Measurements from ENCODE around the gene BMERB1.
"Not testable (repeated sequence)": the region's sequence is repeated elsewhere in the genome, so short reads cannot be mapped to it uniquely, and the experiment has no call there.

The BMERB1 gene

DNA sequence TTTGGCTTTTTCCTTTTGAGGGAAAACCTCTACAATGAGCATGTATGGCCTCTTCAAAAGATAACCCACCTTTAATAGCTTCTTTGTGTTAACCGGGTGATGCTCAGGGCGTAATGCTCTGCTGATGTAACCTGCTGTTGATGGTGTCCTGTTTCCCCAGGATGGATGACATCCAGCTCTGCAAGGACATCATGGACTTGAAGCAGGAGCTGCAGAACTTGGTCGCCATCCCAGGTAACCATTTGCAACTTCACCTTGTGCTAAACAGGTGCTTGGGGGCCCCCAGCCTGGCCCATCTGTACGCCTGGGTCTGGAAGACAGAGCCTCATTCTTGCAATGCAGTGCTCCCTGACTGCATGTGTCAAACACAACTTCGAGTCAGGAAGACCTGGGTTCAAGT, 133.4 kb downstream of the BMERB1 start:
- DNase-seq, result no peak

DNA sequence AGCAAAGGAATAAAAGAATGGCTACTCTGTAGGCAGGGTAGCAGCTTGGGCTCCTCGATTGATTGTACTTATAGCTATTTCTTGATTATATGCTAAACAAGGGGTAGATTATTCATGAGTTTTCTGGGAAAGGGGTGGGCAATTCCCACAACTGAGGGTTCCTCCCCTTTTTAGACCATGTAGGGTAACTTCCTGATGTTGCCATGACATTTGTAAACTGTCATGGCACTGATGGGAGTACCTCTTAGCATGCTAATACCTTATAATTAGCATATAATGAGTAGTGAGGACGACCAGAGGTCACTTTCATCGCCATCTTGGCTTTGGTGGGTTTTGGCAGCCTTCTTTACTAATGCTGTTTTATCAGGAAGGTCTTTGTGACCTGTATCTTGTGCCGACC, 136.3 kb downstream of the BMERB1 start:
- not testable (repeated sequence) for DNase-seq

DNA sequence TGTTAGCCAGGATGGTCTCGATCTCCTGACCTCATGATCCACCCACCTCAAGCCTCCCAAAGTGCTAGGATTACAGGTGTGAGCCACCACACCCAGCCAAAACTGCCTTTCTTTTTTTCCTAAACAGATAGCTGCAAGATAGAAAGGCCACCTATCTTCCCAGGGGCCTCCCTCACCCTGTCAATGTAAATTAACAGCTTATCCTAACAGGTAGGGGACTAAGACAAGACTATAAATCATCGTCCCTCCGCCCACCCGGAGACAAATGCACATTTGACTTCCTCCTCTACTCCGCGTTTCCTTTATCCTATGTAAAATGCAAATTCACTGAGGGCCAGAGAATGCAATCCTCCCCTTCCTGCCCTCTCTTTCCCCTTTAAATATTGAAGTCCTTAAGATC, 137.2 kb downstream of the BMERB1 start:
- DNase-seq, result no peak

DNA sequence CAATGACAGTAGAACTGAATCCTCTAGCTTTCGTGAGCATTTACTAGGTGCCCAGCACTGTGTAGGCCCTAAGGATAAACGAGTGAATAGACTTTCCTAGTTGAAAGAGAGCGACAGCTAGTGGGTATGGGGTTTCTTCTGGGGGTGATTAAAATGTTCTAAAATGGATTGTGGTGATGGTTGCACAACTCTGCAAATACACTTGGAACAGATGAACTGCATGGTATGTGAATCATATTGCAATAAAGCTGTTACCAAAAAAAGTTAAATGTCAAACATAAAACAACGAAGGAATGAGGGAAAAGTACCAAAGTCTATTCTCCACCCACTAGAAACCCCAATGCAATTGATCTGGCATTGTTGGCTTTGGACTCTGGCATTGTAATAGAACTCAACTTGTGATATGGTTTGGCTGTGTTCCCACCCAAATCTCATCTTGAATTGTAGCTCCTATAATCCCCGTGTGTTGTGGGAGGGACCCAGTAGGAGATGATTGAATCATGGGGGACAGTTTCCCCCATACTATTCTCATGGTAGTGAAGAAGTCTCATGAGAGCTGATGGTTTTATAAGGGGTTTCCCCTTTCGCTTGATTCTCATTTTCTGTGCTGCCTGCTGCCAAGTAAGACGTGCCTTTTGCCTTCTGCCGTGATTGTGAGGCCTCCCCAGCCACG, 138.1 kb downstream of the BMERB1 start:
- DNase-seq, result no peak

DNA sequence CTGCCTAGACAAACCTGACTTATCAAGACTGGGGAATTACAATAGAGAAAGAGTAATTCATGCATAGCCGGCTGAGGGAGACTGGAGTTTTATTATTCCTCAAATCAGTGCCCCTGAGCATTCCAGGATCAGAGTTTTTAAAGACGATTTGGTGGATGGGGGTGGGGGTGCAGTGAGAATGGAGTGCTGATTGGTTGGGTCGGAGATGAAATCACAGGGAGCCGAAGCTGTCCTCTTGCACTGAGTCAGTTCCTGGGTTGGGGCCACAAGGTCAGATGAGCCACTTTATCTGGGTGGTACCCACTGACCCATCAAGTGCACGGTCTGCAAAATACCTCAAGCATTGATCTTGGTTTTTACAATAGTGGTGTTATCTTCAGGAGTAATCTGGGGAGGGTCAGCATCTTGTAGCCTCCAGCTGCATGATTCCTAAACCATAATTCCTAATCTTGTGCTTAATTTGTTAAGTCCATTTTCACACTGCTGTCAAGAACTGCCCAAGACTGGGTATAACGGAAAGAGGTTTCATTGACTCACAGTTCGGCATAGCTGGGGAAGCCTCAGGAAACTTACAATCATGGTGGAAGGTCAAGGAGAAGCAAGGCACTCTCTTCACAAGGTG, 139.0 kb downstream of the BMERB1 start:
- DNase-seq, result no peak

DNA sequence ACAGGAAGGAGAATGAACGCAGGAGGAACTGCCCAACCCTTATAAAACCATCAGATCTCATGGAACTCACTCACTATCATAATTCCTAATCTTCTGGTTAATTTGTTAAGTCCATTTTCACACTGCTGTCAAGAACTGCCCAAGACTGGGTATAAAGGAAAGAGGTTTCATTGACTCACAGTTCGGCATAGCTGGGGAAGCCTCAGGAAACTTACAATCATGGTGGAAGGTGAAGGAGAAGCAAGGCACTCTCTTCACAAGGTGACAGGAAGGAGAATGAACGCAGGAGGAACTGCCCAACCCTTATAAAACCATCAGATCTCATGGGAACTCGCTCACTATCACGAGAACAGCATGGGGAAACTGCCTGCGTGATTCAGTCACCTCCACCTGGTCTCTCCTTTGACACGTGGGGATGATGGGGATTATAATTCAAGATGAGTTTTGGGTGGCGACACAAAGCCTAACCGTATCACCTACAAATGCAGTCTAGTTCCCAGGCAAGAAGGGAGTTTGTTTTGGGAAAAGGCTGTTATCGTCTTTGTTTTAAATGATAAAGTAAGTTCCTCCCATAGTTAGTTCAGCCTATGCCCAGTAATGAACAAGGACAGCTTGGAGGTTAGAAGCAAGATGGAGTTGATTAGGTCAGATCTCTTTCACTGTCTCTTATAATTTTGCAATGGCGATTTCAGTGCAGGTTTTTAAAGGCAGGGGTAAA, 139.7 kb downstream of the BMERB1 start:
- not testable (repeated sequence) for DNase-seq

DNA sequence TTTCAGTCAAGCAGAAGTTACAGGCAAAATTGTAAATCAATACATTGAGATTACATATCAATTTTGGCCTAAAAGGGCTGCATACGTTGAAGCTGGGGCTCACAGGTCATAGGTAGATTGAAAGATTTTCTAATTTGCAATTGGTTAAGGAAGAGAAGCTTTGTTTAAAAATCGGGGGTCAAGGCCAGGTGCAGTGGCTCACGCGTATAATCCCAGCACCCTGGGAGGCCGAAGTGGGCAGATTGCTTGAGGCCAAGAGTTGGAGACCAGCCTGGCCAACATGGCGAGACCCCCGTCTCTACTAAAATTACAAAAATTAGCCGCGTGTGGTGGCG, 140.2 kb downstream of the BMERB1 start:
- no peak for DNase-seq

DNA sequence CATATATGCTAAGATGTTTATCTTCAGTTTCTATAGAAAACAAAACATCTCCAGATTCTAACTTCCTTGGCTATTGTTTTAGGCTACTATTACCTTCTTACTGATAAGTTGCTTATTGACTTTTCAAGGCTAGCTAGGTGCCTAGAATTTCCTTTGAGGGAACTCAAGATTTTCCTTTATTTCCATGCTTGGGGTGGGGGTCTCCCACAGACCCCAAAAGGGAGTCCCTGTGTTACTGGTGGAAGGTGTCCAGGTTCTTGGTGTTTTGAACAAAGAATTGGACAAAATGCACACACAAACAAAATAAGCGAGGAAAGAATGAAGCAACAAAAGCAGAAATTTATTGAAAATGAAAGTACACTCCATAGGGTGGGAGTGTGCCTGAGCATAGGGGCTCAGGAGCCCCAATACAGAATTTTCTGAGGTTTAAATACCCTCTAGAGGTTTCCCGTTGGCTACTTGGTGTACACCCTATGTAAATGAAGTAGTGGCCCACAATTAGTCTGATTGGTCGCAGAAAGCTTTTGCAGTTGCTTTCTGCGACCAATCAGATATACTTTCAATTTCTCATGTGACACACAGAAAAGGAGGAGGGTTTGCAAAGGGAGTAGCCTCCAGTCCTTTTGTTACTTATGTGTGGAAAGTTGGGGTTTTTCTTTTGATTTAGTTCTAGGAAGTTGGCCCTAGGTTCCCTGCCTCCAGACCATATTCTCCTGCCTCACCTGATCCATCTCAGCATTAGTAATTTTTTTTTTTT, 141.1 kb downstream of the BMERB1 start:
- DNase-seq, result no peak

DNA sequence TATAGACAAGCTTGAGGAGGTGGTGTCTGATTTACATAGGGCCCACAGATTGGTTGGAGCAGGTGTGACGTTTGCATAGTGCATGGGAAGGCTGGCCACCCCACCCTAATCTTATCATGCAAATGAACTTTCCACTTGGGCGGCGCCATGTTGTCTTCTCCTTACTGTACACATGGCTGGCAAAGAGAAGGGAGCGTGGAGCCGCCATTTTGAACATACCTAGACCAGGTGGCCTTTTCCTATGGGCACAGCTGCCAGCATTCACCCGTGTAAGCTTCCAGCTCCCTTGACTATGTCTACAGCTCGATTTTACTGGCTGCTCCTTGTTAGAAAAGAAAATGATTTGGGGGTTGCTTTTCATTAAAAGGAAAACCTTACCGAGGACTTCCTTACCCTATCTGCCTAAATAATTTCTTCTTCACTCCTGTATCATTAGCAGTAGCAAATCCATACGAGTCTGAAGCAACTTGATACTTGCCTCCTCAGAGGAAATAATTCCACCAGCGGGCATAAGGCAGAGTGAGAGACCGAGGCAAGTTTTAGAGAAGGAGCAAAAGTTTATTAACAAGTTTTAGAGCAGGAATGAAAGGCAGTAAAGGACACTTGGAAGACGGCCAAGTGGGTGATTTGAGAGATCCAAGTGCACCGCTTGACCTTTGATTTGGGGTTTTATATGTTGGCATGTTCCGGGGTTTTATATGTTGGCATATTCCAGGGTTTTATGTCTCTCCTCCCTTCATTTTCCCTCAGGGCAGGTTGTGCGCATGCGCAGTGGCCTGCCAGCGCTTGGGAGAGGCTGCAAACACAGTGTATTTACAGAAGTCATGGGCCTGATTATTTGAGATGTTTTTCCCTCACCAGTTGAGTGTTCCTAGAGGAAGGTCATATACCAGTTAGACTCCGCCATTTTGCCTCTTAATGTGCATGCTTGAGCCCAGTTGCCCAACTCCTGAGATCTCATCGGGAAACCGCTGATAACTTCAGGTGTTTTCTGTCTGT, 142.9 kb downstream of the BMERB1 start:
- DNase-seq, result no peak

DNA sequence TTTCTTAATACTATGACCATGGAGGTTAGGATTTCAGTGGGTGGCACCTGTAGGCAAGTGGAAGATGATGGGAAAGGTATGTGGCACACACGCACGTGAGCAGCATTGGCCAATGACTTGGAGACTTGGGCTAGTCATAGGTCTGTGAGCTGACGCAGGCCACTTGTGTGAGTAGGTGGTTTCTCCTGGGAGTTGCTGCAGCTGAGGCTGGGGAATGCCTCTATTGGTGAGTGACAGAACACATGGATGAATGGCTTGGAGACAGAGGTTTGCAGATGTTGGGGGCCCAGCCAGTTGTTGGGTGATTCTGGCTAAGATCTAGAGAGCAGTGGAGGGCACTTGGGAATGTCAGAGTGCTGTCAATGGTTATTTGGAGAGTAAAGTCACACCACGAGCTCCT, 144.4 kb downstream of the BMERB1 start:
- no peak for DNase-seq

DNA sequence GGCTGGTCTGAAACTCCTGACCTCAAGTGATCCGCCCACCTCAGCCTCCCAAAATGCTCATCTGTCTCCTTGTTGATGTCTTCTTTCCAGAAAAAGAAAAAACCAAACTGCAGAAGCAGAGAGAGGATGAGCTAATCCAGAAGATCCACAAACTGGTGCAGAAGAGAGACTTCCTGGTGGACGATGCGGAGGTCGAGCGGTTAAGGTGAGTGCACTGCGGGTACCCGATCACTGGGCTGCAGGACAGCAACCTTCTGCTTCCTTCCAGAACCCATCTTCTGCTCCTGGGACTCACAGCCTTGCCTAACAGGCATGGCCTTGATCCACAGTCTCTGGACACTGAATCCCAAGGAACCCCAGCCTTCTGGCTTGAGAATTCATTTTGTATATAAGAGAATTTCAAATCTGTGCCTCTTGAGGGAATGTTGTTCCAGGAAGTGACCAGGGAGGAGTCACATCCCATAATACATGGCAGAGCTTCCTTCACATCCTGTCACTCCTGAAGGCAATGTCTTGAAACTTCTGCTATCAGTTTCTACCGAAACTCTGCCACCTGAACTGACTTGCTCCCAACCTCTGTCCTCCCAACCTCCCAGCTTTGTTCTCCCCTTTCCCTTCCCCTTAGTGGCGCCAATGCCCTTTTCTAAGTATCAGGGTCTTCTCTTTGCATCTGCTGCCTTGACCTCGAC, 146.9 kb downstream of the BMERB1 start:
- no peak for DNase-seq

DNA sequence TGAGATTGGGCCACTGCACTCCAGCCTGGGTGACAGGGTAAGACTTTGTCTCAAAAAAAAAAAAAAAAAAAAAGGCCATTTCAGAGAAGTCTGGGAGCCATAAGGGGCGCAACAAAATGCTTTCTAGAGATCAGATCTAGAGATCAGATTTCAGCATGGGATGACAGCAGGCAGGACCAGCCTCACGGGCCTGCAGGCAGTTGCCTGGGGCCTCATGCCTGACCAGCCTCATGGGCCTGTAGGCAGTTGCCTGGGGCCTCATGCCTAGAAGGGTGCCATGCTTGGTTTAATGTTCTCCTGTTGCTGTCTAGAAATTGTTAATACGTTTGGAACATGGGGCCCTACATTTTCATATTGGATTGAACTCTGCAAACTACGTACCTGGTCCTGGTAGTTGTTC, 149.1 kb downstream of the BMERB1 start:
- DNase-seq, result no peak

DNA sequence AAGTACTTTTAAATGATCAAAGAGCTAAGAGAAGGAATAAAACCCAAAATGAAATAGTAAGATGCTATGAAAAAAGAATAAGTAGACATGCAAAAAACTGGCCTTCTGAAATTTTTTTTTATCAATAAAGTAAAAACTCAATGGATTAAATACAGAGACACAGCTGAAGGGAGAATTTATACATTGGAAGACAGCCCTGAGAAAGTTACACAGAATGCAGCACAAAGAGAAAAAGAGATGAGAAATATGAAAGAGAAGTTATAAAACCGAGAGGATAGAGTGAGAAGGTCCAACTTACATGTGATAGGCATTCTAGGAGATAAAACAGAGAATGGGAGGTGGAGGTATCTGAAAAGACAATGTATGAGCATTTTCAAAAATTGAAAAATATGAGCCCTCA, 151.6 kb downstream of the BMERB1 start:
- DNase-seq, result no peak

DNA sequence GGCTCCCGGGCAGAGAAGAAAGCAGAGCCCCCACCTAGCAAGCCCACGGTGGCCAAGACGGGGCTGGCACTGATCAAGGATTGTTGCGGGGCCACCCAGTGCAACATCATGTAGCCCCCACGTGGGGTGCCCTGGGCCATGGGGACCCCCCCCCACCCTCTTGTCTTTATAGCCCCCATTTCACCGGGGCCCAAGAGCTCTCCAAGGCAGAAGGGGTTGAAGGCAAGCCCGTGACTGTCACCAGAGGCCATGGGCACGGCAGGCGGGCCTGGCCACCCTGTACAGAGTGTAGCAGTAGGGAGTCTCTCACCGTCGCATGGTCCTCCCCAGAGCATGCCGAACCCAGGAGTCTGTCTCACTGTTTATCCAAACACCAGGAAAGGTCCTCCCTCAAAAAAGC, 152.3 kb downstream of the BMERB1 start:
- DNase-seq, result no peak

DNA sequence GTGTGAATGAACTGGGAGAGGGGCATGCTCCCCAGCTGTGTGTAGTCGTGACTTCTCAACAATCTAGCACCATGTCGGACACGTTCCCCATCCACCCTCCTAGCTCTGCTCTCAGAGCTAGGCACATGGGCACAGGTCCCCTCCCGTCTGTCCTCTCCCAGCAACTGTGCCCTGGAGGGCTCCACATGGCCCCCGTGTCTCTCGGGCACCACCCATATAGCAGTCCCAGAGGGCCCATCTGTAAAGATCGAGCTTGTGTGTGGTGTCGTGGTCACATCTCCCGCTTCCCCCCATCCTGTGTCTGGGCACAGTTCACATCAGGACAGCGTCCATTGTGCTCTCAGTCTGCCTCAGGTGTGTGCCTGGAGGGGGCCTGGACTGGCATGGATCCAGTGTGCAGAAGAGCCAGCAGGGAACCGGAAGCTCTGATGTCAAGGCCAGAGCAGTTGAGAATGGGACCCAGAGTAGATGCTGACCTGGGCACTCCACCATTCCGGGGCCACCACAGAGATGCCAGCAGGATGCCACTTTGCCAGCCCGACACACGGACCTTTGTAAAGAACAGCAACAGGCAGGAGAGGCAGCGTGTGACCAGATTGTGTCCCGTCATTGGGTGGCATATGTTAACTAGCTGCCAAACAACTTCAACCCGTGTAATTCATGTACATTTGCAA, 152.9 kb downstream of the BMERB1 start:
- DNase-seq, result no peak

DNA sequence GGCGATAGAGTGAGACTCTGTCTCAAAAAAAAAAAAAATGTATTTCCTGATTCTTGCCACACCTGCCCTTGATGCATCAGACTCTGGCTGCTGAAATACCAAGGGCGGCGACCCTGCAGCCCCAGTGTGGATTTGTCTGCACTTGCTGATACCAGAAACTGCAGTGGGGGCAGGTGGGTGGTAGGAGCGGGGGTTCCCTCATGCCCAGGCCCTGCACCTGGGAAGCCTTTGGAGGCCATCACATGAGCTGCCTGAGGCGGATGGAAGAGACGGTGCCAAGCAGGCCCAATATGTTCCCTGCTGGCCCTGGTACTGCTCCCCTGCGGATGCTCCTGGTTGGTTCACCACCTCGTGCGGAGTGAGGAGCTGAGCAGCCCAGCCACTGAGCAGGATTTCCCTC, 157.9 kb downstream of the BMERB1 start:
- no peak for DNase-seq

DNA sequence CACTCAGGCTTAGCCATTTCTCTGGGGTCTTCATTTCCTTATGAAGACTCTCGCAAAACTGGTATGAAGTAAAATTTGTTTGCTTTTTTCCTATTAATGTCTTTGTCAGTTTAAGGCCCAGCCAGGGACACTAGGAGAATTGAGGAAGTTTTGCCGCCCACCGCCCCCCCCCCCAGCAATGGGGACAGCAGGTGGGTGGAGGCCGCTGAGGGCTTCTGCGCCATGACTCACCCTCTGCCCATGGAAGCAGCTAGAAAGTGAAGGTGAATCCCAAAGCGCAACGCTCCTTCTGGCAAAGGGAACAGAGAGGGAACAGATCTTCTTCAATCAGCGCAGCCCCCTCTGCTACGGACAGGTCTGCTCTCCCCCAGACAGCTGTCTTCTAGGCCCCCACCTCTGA, 158.8 kb downstream of the BMERB1 start:
- DNase-seq, result no peak

DNA sequence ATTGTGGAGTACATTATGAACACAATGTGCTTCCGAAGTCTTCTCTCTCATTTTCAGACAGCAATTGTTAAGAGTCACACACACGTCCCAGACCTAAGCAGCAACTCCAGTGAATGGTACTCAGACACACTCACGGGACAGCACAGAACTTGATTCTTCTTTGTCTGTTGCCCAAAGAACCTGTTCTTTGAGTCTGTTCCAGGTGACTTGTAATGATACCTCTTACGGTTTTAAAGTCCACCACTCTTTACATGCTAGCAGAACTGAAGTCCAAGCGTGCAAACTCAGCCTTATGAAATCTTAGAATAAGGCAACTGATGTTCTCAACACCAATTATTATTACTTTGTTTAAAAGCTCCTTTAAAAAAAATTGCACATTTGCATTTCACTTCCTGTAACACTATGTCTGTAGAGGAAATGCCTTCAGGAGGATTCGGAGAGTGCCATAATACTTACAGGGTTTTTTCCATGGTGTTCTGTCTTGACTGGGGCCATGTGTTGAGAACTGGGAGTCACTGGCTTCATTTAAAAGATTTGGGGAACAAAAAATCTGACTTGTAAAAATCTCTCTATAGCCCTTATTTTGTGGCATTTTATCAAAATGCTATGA, 160.4 kb downstream of the BMERB1 start:
- DNase-seq, result no peak

DNA sequence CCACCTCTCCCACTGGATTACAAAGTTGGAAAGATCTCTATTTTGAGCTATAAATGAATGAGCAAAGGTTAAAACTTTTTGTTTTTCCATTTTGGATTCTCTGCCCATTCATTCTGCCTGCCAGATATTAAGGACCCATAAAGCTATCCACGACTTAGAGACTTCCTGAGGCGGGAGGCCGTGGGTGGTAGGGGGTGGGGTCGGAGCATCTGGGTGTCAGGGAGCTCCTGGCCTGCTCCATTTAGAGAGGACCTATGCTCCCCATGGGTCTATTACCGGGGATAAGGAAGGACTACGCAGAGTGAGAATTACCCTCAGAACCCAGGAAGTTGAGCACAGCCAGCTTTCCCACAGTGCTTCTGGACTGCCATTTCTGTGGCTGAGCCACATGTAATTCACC, 162.7 kb downstream of the BMERB1 start:
- DNase-seq, result no peak

DNA sequence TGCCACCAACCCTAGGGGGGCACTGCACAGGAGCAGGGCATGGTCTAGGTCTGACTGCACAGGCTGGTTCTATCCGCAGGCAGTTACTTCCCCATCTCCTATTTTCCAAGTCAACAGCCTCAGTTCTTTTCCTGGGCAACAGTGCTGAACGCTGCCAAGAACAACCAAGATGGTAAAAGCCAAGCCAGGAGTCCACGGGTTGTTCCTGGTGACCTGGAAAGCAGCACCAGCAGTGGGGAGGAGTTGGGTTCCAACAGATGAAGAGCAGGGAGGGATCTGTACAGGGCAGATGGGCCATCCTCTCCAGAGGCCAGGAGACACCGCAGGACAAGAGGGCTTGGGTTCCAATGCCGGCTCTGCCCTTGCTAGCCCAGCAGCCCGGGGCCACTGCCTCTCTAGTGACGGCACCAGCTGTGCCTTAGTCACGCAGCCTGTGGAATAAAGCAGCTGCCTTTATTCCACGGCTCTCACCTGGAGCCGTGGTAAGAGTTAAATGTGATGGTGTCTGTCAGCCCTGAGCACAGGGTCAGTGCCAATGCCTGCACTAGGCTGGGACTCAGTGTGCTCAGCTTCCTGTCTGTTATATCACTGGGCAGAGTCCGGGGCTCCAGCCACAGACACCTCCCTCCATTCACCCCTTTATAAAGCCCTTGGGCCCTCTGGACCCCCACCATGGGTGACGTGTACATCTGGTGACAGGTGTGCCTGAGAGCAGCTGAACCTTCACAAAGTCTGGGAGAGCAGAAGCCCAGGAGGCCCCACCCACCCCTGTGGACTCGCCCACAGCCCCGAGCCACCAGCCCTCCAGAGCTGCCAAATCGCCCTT, 163.6 kb downstream of the BMERB1 start:
- DNase-seq, result no peak
